Chondrocyte (in vitro differentiated cells): ENCODE results near the gene KRTAP19-1. TPM values are rescaled to one million over a fixed set of nuclear protein-coding genes. Genes with fewer than 3 reads are reported as not detected.

Source experiments
- DNase-seq: peaks from one replicate; pipeline ENCODE4 v3.0.0; 2021; ENCODE audit warnings: mixed read lengths, low spot score
- H3K27ac Mint-ChIP-seq: one replicate; pipeline ENCODE4 v1.8.0; 2021; ENCODE audit warnings: mild to moderate bottlenecking, moderate library complexity, mixed read lengths; ENCODE audit not compliant: unreplicated experiment
- H3K27me3 Mint-ChIP-seq: 2 replicates; pipeline ENCODE4 v1.8.0; 2021; ENCODE audit warnings: low read depth, mixed read lengths
- H3K36me3 Mint-ChIP-seq: 2 replicates; pipeline ENCODE4 v1.8.0; 2021; ENCODE audit warnings: low read depth, mixed read lengths
- H3K4me1 Mint-ChIP-seq: 2 replicates; pipeline ENCODE4 v1.8.0; 2021; ENCODE audit warnings: low read depth, mild to moderate bottlenecking, mixed read lengths
- H3K4me3 Mint-ChIP-seq: one replicate; pipeline ENCODE4 v1.8.0; 2021; ENCODE audit warnings: mild to moderate bottlenecking, moderate library complexity, mixed read lengths; ENCODE audit not compliant: unreplicated experiment
- H3K9me3 Mint-ChIP-seq: 2 replicates; pipeline ENCODE4 v1.8.0; 2021; ENCODE audit warnings: low read depth, mixed read lengths
- CTCF ChIP-seq: fragments of 200-600 bp; sonication (generic); IDR thresholded peaks from 2 replicates; pipeline ENCODE4 v1.5.0; 2021; ENCODE audit warnings: antibody characterized with exemption, mild to moderate bottlenecking, moderate library complexity
- total RNA-seq: library from RNA; stranded (reverse); gene quantifications from 3 replicates; pipeline ENCODE4 v1.2.1, GENCODE V29; 2021

KRTAP19-1 gene
- total RNA-seq, 1 donor from 2014 or later, result not detected

GRCh38 chr21:30434033-30434631, 46.0 kb downstream of the KRTAP19-1 start:
- no peaks in the 10 kb centered on the region for H3K4me1 Mint-ChIP-seq

GRCh38 chr21:30430170-30430655, 50.0 kb downstream of the KRTAP19-1 start, which contains the start of gene KRTAP13-4:
KRTAP13-4 (plus strand) TSS chr21:30430220; CDS start chr21:30430276, 56 bp downstream.
- Mint-ChIP-seq H3K4me1 (no peaks in the 10 kb centered on the region), H3K36me3 (no peaks in the 10 kb centered on the region), H3K9me3 (peaks cover 2% of the 10 kb centered on the region), H3K4me3 (no peak within 1 kb of the TSS), H3K27ac (no peak within 1 kb of the TSS), H3K27me3 (peaks cover 13% of the 10 kb centered on the region)
- no peak for TF ChIP-seq CTCF
- DNase-seq, result no peak

More at GRCh38 chr21:30434033-30434631, 46.0 kb downstream of the KRTAP19-1 start:
- Mint-ChIP-seq H3K9me3 (no peaks in the 10 kb centered on the region), H3K27me3 (peaks cover 26% of the 10 kb centered on the region), H3K36me3 (no peaks in the 10 kb centered on the region), H3K27ac (no peak overlapping the region), H3K4me3 (no peak overlapping the region)
- no peak for DNase-seq
- peak; percentile 83 for TF ChIP-seq CTCF

Other genes starting within 250 kb of the KRTAP19-1 start
- gene KRTAP24-1, start 197.4 kb downstream of the KRTAP19-1 start, total RNA-seq, result not detected in 3 replicates
- gene KRTAP25-1, start 190.9 kb downstream of the KRTAP19-1 start, total RNA-seq, result not detected in 3 replicates
- not detected in 3 replicates for gene KRTAP26-1, start 160.1 kb downstream of the KRTAP19-1 start, total RNA-seq
- gene KRTAP27-1, start 142.7 kb downstream of the KRTAP19-1 start, total RNA-seq, result not detected in 3 replicates
- not detected in 3 replicates for gene KRTAP23-1, start 131.8 kb downstream of the KRTAP19-1 start, total RNA-seq
- gene KRTAP13-2, start 108.1 kb downstream of the KRTAP19-1 start, total RNA-seq, result not detected in 3 replicates
- not detected in 3 replicates for gene KRTAP13-1, start 84.3 kb downstream of the KRTAP19-1 start, total RNA-seq
- not detected in 3 replicates for gene KRTAP13-3, start 54.4 kb downstream of the KRTAP19-1 start, total RNA-seq
- not detected in 3 replicates for gene KRTAP13-4, start 50.1 kb downstream of the KRTAP19-1 start, total RNA-seq
- not detected in 3 replicates for gene KRTAP15-1, start 40.1 kb downstream of the KRTAP19-1 start, total RNA-seq
- not detected in 3 replicates for gene KRTAP19-2, start 7.1 kb upstream of the KRTAP19-1 start, total RNA-seq
- not detected in 3 replicates for gene KRTAP19-3, start 11.6 kb upstream of the KRTAP19-1 start, total RNA-seq
- not detected in 3 replicates for gene KRTAP19-4, start 16.8 kb upstream of the KRTAP19-1 start, total RNA-seq
- not detected in 3 replicates for gene KRTAP19-5, start 21.8 kb upstream of the KRTAP19-1 start, total RNA-seq
- gene KRTAP19-6, start 61.5 kb upstream of the KRTAP19-1 start, total RNA-seq, result not detected in 3 replicates
- not detected in 3 replicates for gene KRTAP19-7, start 80.9 kb upstream of the KRTAP19-1 start, total RNA-seq
- gene KRTAP22-2, start 110.0 kb upstream of the KRTAP19-1 start, total RNA-seq, result not detected in 3 replicates
- gene KRTAP6-3, start 112.1 kb upstream of the KRTAP19-1 start, total RNA-seq, result not detected in 3 replicates
- gene KRTAP6-2, start 118.5 kb upstream of the KRTAP19-1 start, total RNA-seq, result not detected in 3 replicates
- gene KRTAP22-1, start 120.7 kb upstream of the KRTAP19-1 start, total RNA-seq, result not detected in 3 replicates
- not detected in 3 replicates for gene KRTAP6-1, start 133.6 kb upstream of the KRTAP19-1 start, total RNA-seq
- gene KRTAP20-1, start 136.1 kb upstream of the KRTAP19-1 start, total RNA-seq, result not detected in 3 replicates
- not detected in 3 replicates for gene KRTAP20-4, start 140.3 kb upstream of the KRTAP19-1 start, total RNA-seq
- not detected in 3 replicates for gene KRTAP20-2, start 154.8 kb upstream of the KRTAP19-1 start, total RNA-seq
- gene KRTAP20-3, start 162.5 kb upstream of the KRTAP19-1 start, total RNA-seq, result not detected in 3 replicates
- gene KRTAP21-3, start 238.4 kb upstream of the KRTAP19-1 start, total RNA-seq, result not detected in 3 replicates